CD4-positive, alpha-beta T cell treated with Interleukin-4 for 1 hour (primary cell): ENCODE measurements around the gene OR1M1.

Source experiments
- DNase-seq, 2 donors: peaks; one replicate each; pipeline ENCODE4 v3.0.0-alpha.2; 2020 to 2022

OR1M1 gene

DNA sequence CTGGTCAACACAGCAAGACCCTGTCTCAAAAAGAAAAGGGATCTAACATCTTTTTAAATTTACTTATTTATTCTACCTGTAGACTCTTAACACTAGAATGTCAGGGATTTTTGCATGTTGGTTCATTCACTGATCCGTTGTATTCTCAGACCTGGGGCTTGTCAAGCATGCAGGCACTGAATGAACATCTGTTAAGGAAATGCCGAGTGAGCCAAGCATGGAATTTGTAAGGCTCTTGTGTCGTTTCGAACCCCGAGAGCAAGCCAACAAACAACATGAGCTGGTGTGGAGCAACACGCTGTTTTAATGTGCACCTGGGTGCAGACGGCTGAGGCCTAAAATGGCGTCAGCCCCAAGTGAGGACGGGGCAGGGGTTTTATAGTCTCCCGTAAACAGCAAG is 10.0 kb upstream of the OR1M1 start:
- no peak for DNase-seq

DNA sequence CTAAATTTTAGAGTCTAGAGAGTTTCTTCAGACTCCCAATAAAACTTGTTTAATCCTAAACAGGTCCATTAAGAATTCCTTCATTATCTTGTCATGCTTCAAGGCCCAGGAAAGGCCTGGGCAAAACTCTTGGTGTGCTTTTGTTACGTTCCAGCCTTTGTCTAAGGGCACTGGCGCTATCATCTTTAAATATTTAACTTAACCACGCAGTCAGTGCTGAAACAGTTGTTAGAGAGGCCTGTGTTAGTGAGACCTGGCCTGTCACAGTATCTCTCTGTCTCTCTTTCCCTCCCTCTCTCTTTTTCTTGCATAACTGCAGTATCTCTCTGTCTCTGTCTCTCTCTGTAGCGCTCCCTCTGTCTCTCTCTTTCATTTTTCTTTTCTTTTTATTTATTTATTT is 8.2 kb upstream of the OR1M1 start:
- DNase-seq, result no peak

DNA sequence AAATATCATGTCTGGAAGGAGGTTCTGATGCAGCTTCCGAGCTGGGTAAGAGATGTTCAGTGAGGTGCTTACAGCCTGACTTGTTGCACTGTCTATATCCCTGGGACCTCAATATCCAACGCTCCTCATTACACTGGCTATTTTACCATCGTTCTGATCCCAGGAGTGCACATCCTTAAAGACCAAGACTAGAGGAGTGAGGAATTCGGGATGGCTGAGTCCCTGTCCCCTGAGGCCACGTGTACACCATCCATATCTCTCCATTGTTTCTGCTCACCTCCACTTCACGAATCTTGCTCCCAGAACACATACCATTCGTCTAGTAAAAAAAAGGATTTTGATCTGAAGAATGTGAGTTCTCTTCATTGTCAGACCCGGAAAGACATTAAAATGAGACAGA is 20.5 kb downstream of the OR1M1 start, which contains the start of gene OR7G2:
Gene OR7G2, minus strand, starts transcription at position 101 of the 400 bp plus-strand sequence. CDS start 4,232 bp downstream, outside the sequence.
- DNase-seq, result no peak

DNA sequence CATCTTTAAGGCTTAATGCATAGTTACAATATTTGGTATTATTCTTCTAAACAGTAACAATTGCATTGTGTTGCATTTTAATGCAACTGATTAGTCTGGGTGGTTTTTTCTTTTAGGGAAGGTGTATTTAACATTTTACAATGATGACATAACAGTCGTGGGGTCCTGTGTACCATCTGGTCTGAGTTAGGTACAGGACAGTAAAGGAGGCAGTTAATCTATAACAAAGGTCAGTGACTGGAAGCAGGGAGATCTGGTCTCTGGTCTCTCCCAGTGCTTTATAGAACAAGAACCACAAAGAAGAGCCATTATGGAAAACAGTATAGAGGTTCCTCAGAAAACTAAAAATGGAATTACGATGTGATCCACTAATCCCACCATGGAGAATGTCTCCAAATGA is 23.1 kb downstream of the OR1M1 start:
- no peak for DNase-seq

DNA sequence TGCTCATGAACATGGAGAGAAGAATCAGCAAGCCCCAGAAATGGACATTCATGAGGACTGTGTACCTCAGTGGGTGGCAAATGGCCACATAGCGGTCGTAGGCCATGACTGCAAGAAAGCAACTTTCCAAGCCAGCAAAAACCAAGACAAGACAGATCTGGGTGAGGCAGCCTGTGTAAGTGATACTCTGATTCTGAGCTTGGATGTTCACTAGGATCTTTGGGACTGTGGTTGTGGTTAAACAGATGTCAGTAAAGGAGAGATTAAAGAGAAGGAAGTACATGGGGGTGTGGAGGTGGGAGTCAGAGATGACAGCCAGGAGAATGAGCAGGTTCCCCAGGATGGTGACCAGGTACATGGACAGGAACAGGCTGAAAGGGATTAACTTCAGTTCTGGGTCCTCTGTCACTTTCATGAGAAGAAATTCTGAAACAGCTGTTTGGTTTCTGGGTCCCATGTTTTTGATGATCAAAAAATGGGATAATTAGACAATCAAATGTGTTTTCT is 28.5 kb downstream of the OR1M1 start, which contains the start of gene OR7G1:
Gene OR7G1, minus strand, starts transcription at position 457 of the 507 bp plus-strand sequence. Its CDS starts 0 bp downstream, at position 457.
- DNase-seq, result no peak

DNA sequence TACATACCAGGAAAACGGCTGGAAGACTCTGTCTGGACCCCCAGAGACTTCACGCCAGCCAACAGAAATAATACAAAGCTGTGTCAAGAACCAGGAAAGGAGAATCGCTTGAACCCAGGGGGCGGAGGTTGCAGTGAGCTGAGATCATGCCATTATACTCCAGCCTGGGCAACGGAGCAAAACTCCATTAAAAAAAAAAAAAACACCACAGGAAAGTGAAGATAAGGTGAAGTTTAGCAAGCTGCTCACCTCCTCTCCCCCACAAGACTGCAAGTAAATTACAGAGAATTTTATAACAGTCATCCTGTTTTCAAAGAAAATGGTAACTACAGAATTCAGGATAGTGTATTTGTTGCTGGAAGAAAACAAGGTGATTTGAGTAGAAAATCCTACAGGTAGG is 29.7 kb downstream of the OR1M1 start:
- DNase-seq, result no peak

DNA sequence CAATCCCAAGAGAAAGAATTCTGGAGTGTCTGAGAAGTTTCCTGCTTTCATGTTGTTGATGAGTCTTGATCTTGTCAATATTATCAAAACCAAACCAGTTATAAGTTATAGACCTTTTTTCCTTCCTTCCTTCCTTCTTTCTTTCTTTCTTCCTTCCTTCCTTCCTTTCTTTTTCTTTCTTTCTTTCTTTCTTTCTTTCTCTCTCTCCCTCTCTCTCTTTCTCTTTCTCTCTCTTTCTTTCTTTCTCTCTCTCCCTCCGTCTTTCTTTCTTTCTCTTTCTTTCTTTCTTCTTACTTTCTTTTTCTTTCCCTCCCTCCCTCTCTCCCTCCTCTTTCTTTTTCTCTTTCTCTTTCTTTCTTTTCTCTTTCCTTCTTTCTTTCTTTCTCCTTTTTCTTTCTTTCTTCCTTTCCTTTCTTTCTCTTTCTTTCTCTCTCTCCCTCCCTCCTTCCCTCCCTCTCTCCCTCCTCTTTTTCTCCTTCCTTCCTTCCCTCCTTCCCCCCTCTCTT is 40.1 kb downstream of the OR1M1 start, which contains the start of gene OR7G3:
Gene OR7G3, minus strand, starts transcription at position 51 of the 506 bp plus-strand sequence. Its CDS starts 0 bp downstream, at position 51.
- DNase-seq, result no peak

DNA sequence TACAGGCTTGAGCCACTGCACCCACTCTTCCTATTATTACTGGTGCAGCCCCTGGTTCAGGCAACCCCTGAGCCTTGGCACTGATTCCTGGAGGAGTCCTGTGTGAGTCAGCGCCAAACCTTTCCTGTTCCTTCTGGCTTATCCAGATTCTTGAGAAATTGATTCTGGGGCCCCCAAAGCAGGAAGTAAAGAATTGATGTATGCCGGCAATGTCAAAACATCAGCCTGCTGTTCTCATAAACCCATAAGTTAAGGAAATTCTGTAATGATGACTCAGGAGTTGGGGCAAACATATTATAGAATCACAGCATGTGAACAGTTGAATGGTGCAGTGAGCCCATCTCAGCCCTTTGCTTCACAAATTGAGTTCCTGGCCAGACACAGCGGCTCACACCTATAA is 41.3 kb downstream of the OR1M1 start:
- DNase-seq, result no peak

DNA sequence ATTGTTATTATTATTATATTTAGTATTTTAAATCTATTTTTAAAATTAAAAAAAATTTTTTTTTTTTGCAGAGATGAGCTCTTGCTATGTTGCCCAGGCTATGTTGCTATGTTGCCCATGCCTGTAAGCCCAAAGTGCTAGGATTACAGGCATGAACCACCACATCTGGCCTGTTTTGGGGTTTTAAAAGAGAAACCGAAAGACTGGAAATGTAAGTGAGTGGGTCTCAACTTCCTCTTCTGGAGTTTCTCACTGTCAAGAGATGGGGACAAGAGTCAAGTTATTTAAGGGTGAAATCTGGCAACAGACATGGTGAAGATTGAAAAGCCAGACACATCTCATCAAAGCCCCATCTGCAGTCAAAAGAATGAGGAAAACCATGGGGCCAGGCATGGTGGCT is 44.1 kb downstream of the OR1M1 start:
- no peak for DNase-seq

DNA sequence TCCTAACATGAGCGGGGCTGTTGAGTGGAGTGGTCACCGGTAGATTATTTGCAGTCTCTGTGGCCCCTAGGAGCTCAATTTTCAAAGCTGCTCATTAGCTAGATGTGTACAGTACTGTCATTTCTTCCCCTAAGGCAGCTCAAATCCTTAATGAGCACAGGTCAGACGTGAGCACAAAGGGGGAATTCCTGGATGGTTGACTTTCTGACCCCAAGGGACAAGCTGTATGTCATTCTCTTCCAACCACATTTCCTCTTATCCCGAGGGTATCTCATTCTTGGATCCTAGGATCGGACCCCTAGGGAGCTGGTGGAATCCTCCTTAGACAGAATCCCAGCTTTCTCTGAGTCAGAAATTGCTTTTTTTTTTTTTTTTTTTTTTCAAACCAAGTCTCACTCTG is 45.6 kb downstream of the OR1M1 start:
- no peak for DNase-seq

DNA sequence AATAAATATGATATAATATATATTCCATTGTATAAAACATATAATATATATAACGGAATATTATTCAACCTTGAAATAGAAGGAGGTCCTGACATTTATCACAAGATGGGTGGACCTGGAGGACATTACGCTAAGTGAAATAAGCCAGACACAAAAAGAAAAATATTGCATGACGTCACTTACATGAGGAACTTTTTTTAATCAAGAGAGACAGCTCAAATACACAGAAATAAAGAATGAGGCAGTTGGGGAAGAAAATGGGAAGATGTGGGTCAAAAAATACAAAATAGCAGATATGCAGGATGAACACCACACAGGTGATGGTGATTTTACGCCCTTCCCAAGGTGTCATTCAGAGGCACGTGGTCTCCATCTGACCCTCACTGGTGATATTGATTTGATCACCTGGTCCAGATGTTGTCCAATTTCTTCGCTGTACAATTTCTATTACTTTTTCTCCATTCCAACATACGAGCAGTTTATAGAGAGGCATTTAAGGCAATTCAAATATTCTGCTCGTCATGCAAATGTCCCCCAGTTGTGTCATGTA is 52.8 kb downstream of the OR1M1 start:
- peak in 1 of 2 donors; percentile 6 for DNase-seq

DNA sequence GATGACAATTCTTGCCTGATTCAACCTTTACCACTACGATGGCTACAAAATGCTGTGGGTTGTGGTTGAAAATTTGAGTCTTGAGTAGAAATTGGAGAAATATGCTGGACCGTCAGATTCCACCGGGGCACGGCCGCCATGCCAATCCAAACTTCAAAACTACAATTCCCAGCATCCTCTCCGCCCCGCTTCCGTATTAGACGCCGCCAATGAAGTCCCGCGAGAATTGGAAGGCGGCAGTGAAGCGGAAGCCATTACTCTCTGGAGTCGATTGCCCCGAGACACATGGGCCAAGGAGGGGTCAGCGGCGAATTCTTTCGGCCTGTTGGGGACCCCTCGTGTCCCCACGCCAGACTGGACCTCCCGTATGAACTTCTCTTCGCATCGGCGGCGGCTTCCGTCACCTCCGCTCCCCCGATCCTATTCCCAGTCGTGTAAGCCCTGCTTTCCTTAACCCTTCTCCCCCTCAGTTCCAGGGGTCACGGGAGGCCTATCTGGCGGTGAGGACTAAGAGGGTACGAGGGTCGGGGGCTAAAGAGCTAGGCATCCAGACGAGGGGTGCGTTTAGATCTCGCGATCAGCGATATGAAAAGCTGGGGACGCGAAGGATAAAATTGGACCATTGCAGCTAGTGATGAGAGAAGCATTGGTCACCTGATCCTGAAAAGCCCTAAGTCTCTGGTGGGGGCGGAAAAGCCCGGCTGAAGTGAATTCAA is 53.5 kb downstream of the OR1M1 start, which contains the start of gene ZNF317:
Gene ZNF317, plus strand, starts transcription at position 239 of the 716 bp plus-strand sequence. CDS start 15,620 bp downstream, outside the sequence.
- DNase-seq, result peak; percentile 92 to 94

DNA sequence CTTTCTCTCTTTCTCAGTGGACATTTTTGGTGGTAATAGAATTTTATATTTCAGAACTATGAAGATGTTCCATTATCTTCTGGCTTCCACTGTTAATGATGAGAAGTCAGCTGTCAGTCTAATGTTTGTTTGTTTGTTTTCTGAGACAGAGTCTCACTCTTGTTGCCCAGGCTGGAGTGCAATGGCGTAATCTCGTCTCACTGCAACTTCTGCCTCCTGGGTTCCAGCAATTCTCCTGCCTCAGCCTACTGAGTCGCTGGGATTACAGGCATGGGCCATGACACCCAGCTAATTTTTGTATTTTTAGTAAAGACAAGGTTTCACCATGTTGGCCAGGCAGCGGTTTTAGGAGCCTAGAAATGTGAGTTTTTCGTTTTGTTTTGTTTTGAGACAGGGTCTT is 58.1 kb downstream of the OR1M1 start:
- DNase-seq, result no peak
